ENCODE results near the gene HTR2A.
A peak's percentile ranks its signal among the peaks of the same experiment; 100 is the strongest.

Gene HTR2A

DNA sequence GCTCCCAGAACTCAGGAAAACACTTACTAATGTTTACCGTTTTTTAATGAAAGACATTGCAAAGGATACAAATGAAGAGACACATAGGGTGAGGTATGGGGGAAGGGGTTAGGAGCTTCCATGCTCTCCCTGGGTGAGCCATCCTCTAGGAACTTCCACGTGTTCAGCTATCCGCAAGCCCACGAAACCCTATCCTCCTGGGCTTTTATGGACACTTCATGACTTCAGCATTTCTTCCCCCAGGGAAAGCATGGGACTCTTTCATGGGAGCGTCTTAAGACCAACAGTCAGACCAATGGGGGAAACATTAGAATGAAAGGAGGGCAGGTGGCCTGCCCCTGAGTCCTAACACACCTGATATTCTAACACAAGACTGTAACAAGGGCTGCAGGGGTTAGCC is 93.3 kb downstream of the HTR2A start:
- DNase-seq, result no peak

DNA sequence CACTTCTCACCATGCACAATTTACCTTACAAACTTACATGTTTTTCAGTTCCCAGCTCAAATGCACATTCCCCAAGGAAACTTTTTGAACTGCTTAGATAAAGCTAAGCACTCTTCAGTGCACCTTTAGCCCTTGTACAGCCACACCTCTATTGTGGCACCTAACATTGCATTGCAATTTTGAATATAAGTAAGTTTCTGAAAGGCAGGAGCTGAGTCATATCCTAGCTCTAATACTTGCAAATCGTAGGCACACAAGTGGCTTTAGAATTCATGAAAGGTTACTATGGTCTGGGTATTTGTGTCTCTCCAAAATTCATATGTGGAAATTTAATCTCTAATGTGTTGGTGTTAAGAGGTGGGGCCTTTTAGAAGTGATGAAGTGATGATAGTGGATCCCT is 95.0 kb downstream of the HTR2A start:
- no peak for DNase-seq

DNA sequence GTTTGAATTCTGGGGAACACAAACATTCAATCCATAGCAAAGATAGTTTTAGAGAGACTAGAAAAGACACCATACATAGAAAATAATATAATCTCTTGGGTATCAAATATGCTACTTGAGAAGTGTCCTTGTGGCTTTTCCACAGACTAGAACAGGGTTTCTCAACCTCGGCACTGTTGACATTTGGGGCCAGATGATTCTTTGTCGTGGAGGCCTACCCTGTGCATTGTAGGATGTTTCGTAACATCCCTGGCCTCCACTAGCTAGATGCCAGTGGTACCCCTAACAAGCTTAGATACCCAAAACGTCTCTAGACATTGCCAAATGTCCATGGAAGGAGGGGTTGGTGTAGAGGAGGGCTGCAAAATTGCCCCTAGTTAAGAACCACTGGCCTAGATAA is 97.7 kb downstream of the HTR2A start:
- DNase-seq, result no peak

DNA sequence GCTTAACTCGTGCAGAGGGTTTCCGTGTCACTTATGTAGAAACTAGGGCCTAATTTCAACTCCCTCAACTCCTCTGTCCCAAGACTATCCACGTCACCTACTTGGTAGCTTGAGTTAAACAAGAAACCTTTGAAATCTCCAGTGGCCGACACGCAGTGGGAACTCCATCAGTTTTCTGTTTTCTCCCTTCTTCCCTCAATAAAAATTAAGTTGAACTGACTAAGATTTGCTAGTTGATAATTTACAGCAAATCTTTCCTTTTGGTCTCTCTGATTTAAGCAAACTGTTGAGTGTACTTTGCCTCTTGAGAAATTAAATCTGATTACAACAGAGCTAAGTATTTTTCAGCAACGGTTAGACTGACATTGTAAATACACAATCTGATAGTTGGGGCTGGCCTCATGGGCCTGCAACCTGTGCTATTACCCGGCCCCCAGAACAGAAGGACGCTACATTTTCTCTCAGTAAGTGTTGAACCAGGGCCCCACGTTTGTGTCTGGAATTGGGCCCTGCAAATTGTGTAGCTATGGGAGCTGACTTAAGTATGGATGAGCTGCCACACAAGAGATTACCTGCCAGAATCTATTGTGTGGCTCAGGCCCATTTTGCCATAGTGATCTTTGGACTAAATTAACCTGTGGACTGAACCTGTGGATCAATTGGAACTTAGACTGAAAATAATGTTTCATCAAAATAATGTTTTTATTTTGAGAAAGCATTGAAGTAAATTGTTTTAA is 99.2 kb downstream of the HTR2A start:
- DNase-seq, result no peak

DNA sequence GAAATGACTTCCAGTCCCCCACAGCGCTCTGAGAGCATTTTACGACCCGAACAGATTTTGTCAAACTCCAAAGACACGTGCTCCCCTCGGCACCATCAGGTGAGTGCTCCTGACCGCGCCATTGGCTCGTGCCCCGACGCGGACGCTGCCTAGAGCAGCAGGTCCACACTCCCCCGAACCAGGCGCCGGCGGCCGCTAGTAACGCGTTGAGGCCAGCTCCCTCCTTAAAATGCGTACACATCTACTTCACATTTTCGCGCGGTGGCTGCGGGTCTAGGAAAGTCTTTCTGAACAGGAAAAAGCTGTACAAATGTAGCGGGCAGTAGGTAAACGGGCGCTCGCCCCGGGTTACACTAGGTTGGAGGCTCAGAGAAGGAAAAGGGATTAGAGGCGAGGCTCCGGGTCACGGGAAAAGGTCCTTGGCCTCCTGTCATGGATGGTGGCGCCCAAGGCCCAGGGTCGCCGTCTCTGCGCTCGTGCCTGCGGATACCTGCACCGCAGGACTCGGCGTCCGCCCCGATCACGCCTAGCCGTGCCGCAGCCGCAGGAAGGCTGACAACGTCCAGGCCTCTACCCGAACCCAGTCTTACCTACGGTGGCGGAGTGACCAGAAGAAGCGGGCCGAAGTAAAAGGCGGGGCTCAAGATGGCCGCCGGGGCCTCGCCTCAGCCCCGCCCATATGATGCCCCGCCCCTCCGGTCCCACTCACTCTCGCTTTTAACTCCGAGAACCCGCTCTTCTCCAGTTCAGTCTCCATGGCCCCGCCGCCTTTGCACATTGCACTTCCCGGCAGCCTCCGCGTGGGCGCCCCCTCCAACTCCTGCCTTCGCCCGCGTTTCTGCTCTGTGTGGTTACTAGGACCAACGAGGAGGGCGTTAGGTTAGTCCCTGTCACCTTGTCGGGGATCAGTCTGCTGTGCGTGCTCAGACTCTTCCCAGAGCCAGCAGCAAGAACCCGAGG is 100.1 kb downstream of the HTR2A start, which contains the start of gene ESD:
Gene ESD, minus strand, starts transcription at position 647 of the 960 bp plus-strand sequence. CDS start 5,748 bp downstream, outside the sequence.
- peak; percentile 73 to 83 for DNase-seq

DNA sequence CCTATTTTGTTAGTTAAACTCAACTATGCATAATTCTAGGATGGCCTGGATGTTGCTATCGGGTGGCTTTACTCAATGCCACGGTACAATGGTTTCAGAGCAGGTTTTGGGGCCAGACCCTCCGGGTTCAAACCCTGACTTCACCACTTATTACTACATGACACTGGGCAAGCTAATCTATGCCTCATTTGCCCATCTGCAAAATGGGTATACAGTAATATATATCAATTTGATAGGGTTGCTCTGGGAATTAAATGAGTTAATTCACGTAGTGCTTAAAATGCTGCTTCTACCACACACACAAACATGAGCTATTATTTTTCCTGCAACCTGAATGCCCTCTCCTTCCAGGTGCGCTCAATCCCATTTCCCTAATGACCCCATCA is 100.7 kb downstream of the HTR2A start:
- no peak for DNase-seq

DNA sequence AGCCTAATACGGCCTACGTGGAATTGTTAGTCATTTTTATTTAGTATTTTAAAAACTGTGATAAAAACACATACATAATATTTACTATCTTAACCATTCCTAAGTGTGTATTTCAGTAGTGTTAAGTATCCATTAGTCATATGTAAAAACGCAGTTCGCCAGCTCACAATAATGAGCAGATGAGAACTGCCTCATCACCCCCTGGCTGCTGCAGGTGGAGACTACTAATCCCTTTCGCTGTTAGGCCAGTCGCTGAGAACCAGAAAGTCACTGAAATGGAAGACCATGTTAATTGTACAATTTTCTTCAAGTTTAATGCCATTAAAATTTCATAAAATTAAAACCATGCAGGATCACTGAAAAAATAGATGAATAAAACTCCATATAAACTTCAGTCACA is 101.5 kb downstream of the HTR2A start:
- DNase-seq, result no peak

DNA sequence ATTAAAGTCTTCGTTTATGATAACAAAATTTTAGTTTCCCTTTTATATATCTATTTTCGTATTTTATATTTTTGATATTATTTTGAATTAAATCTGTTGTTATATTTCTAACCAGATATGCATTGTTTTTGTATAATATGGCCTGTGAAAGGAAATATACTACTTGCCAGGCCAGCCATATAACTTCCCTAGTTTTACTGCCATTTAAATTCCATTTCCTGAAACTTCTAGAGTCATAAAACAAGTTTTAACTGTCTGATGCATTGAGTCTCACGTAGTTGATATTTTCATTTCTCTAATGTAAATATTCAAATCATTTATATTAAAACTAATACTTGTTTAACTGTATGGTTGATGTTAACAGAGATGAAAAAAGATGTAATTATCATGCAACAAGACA is 113.3 kb downstream of the HTR2A start:
- DNase-seq, result no peak

DNA sequence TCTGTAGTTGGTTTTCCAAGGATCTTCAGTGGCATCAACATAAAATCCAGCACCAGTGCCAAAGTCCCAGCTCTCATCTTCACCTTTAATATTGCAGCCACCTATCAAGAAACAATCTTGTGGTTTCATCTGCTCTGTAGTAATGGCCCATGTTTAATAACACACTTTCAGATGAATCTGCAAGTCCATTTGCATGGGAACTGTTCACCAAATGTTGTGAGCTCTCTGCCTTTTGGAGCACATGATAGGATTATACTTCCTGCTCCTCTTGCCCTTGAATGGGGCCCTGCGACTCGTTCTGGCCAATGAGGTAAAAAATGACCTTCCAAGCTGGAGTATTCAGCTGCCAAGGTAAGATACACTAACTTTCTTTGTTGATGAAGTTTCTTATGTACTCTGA is 114.2 kb downstream of the HTR2A start:
- no peak for DNase-seq

DNA sequence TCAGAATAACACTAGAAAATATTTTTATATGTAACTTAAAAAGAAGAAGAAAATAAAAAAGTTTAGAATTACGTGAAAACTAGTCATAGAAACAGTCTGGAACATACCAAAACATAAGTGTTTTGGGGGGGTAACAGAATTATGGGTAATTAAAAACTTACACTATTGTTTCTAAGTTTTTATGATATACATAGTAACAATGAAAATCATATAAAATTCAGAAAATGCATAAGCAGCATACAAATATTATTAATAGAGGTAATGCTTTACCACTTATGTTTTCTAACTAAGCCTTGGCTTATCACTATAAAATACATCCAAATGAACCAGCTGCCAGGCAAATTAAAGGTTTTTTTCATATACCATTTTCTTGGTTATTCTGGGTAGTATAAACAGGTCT is 114.8 kb downstream of the HTR2A start:
- no peak for DNase-seq
